ENCODE measurements around the gene CALCOCO1. TPM values are rescaled to one million over a fixed set of nuclear protein-coding genes. Genes with fewer than 3 reads are reported as not detected.

The CALCOCO1 gene
- total RNA-seq, 1 donor from 2014 or later, result 25.3 TPM

- H3K9me3 ChIP-seq (ENCODE audit: low read depth), result no peaks in the 10 kb centered on the region
- peaks cover 98% of the 10 kb centered on the region for H3K27me3 ChIP-seq
- no peak overlapping the region for H3K4me2 ChIP-seq
- no peak overlapping the region for H3K4me3 ChIP-seq
- no peaks in the 10 kb centered on the region for H3K4me1 Mint-ChIP-seq
- H3K79me2 ChIP-seq (ENCODE audit: low read depth), result no peaks in the 10 kb centered on the region
- H3K27me3 Mint-ChIP-seq (ENCODE audit: insufficient read depth, low read depth), result peaks cover 8% of the 10 kb centered on the region
- H3K9me3 Mint-ChIP-seq, result no peaks in the 10 kb centered on the region
- H3K36me3 ChIP-seq, result no peaks in the 10 kb centered on the region
- no peak overlapping the region for H3K27ac ChIP-seq
- no peaks in the 10 kb centered on the region for H4K20me1 ChIP-seq (ENCODE audit: low read depth)
- no peak for DNase-seq (ENCODE audit: low spot score)
- no peaks in the 10 kb centered on the region for H3K36me3 Mint-ChIP-seq
- no peak overlapping the region for H3K9ac ChIP-seq
- no peak overlapping the region for H3K4me3 Mint-ChIP-seq
- H2AFZ ChIP-seq (replicated peaks), result no peak overlapping the region
- no peak overlapping the region for H3K27ac Mint-ChIP-seq
- no peaks in the 10 kb centered on the region for H3F3A ChIP-seq (ENCODE audit: low read depth)
- no peaks in the 10 kb centered on the region for H3K4me1 ChIP-seq
- no peak for TF ChIP-seq EZH2phosphoT487 (IDR thresholded peaks at IDR 0.05)
- no peak for TF ChIP-seq EZH2 (IDR thresholded peaks at IDR 0.05)
- TF ChIP-seq CTCF (IDR thresholded peaks at IDR 0.05), result no peak
Measured at GRCh38 chr12:53770281-53770680, 43.0 kb upstream of the CALCOCO1 start.

DNA sequence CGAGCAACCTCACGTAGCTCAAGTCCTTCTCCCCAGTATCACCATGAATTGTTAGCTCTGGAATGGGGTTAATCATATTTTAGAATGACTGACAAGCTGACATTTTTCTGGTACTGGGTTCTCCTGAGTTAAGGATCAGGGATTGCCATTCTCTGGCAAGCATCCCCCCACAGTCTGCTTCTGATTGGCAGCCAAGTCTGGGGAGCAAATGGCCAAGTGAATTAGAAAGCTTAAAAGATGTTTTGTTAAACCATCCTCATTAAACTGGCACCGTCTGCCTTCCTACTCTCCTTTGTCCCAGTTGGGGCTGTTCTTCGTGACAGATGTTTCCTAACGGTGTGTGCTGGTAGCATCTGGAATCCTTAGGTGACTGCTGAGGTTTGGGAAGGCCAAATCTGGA, 41.7 kb upstream of the CALCOCO1 start:
- no peak for DNase-seq (ENCODE audit: low spot score)
- Histone ChIP-seq H3K4me3 (no peak overlapping the region), H3K9ac (no peak overlapping the region), H2AFZ (replicated peaks) (no peak overlapping the region), H3K27ac (no peak overlapping the region), H3K27me3 (peaks cover 98% of the 10 kb centered on the region), H3K79me2 (ENCODE audit: low read depth) (no peaks in the 10 kb centered on the region), H3K4me1 (no peaks in the 10 kb centered on the region), H4K20me1 (ENCODE audit: low read depth) (no peaks in the 10 kb centered on the region), H3K36me3 (no peaks in the 10 kb centered on the region), H3K4me2 (no peak overlapping the region), H3K9me3 (ENCODE audit: low read depth) (no peaks in the 10 kb centered on the region), H3F3A (ENCODE audit: low read depth) (no peaks in the 10 kb centered on the region)
- Mint-ChIP-seq H3K4me1 (no peaks in the 10 kb centered on the region), H3K27ac (no peak overlapping the region), H3K9me3 (no peaks in the 10 kb centered on the region), H3K4me3 (no peak overlapping the region), H3K36me3 (no peaks in the 10 kb centered on the region), H3K27me3 (ENCODE audit: insufficient read depth, low read depth) (peaks cover 9% of the 10 kb centered on the region)
- TF ChIP-seq CTCF (IDR thresholded peaks at IDR 0.05) (no peak), EZH2phosphoT487 (IDR thresholded peaks at IDR 0.05) (no peak), EZH2 (IDR thresholded peaks at IDR 0.05) (no peak)

GRCh38 chr12:53766881-53767280, 39.6 kb upstream of the CALCOCO1 start:
- peaks cover 98% of the 10 kb centered on the region for H3K27me3 ChIP-seq
- TF ChIP-seq EZH2phosphoT487 (IDR thresholded peaks at IDR 0.05) (no peak), EZH2 (IDR thresholded peaks at IDR 0.05) (no peak), CTCF (IDR thresholded peaks at IDR 0.05) (no peak)
- Mint-ChIP-seq H3K36me3 (no peaks in the 10 kb centered on the region), H3K27me3 (ENCODE audit: insufficient read depth, low read depth) (peaks cover 15% of the 10 kb centered on the region), H3K9me3 (no peaks in the 10 kb centered on the region), H3K27ac (no peak overlapping the region), H3K4me1 (no peaks in the 10 kb centered on the region), H3K4me3 (no peak overlapping the region)
- no peaks in the 10 kb centered on the region for H3K36me3 ChIP-seq
- H3K9me3 ChIP-seq (ENCODE audit: low read depth), result no peaks in the 10 kb centered on the region
- H3K4me1 ChIP-seq, result no peaks in the 10 kb centered on the region
- H3K27ac ChIP-seq, result no peak overlapping the region
- no peaks in the 10 kb centered on the region for H3K79me2 ChIP-seq (ENCODE audit: low read depth)
- H2AFZ ChIP-seq (replicated peaks), result no peak overlapping the region
- H3K9ac ChIP-seq, result no peak overlapping the region
- no peaks in the 10 kb centered on the region for H4K20me1 ChIP-seq (ENCODE audit: low read depth)
- no peaks in the 10 kb centered on the region for H3F3A ChIP-seq (ENCODE audit: low read depth)
- no peak overlapping the region for H3K4me2 ChIP-seq
- no peak overlapping the region for H3K4me3 ChIP-seq
- no peak for DNase-seq (ENCODE audit: low spot score)
